Panc1 (cell line): ENCODE results near the gene RNF145. TPM values are rescaled to one million over a fixed set of nuclear protein-coding genes. Genes with fewer than 3 reads are reported as not detected.

ENCODE experiments used
- ATAC-seq: fragments of 200-7000 bp; cut with Tn5 transposase; 2 replicates; pipeline ENCODE4 v1.9.1; 2020; ENCODE audit warnings: mild to moderate bottlenecking, moderate library complexity
- BruUV-seq: library from RNA; stranded (reverse); fragments of 400-500 nt; replicated peaks from 2 replicates; lab custom pipeline; 2021; lab: Mats Ljungman, UMichigan
- CTCF ChIA-PET: fragments of 300-600 bp; sonication (Branson Sonifier 250); formaldehyde crosslinking; loops from one replicate; lab custom pipeline; 2022; ENCODE audit warnings: antibody characterized with exemption; lab: Charles Lee
- POLR2A ChIA-PET: fragments of 300-600 bp; sonication (Branson Sonifier 250); formaldehyde crosslinking; loops from one replicate; lab custom pipeline; 2022; ENCODE audit warnings: antibody characterized with exemption; lab: Charles Lee
- DNase-seq: peaks from one replicate; pipeline ENCODE4 v3.0.0-alpha.2; 2010; ENCODE audit warnings: low read depth, low spot score
- H3K27ac ChIP-seq: 2 replicates; pipeline ENCODE4 v1.5.1; 2011; ENCODE audit warnings: mild to moderate bottlenecking, low read length, inconsistent platforms
- H3K27me3 ChIP-seq: fragments of 200-500 bp; sonication (Bioruptor generic); 2 replicates; pipeline ENCODE4 v1.6.0; 2014; ENCODE audit warnings: low read length, inconsistent platforms; ENCODE audit not compliant: control insufficient read depth, insufficient read depth
- H3K36me3 ChIP-seq: fragments of 200-500 bp; sonication (Bioruptor generic); 2 replicates; pipeline ENCODE4 v1.5.1; 2014; ENCODE audit warnings: inconsistent platforms, mild to moderate bottlenecking, low read length, moderate library complexity; ENCODE audit not compliant: control insufficient read depth, insufficient read depth
- H3K4me1 ChIP-seq: 2 replicates; pipeline ENCODE4 v1.5.1; 2011; ENCODE audit warnings: inconsistent platforms, mild to moderate bottlenecking, low read length, moderate library complexity; ENCODE audit not compliant: control insufficient read depth, insufficient read depth
- H3K4me3 ChIP-seq, 2 experiments: 2 replicates each; pipeline ENCODE4 v1.5.1; 2011 to 2012; ENCODE audit warnings: low read depth in 2 of 2, low read length in 2 of 2, mild to moderate bottlenecking in 2 of 2, inconsistent platforms in 1 of 2, moderate library complexity in 1 of 2
- H3K9me3 ChIP-seq: fragments of 200-500 bp; sonication (Bioruptor generic); 2 replicates; pipeline ENCODE4 v1.5.1; 2014; ENCODE audit warnings: low read depth, mild to moderate bottlenecking, inconsistent platforms, low read length, moderate library complexity; ENCODE audit not compliant: control insufficient read depth, insufficient read depth
- CTCF ChIP-seq: fragments of 450-650 bp; IDR thresholded peaks from 2 replicates; pipeline ENCODE4 v1.5.1; 2017; ENCODE audit warnings: mild to moderate bottlenecking
- POLR2AphosphoS5 ChIP-seq: IDR thresholded peaks from 2 replicates; pipeline ENCODE4 v1.6.1; 2012; ENCODE audit warnings: mild to moderate bottlenecking, low read depth, low read length, moderate library complexity
- REST ChIP-seq, 2 experiments: IDR thresholded peaks; 2 replicates each; pipeline ENCODE4 v1.6.1; 2011 to 2012; ENCODE audit warnings: low read depth in 2 of 2, control low read depth in 1 of 2, low read length in 1 of 2, mild to moderate bottlenecking in 1 of 2, moderate library complexity in 1 of 2; ENCODE audit not compliant: insufficient read depth in 1 of 2
- SIN3A ChIP-seq: IDR thresholded peaks from 2 replicates; pipeline ENCODE4 v1.6.1; 2012; ENCODE audit warnings: low read depth, mild to moderate bottlenecking, low read length, moderate library complexity, borderline replicate concordance; ENCODE audit not compliant: insufficient read depth
- TCF7L2 ChIP-seq: IDR thresholded peaks from 2 replicates; pipeline ENCODE4 v1.6.1; 2011; ENCODE audit warnings: mild to moderate bottlenecking, low read depth, low read length, inconsistent platforms
- in situ Hi-C: cut with HindIII; loops from 2 replicates; pipeline ENCODE4 v1.10.0; 2016; ENCODE audit warnings: low sequenced_read_pairs, low pct_unique_long_range_greater_than_20kb
- intact Hi-C: fragments of 100-400 bp; cut with micrococcal nuclease; formaldehyde crosslinking; loops from one replicate; pipeline ENCODE4 v1.10.0; 2022; ENCODE audit not compliant: unreplicated experiment
- total RNA-seq: library from RNA; stranded (reverse); gene quantifications from one replicate; pipeline ENCODE4 v1.2.1, GENCODE V29; 2021; ENCODE audit not compliant: unreplicated experiment

Gene RNF145
- total RNA-seq, 1 experiment from 2014 or later = 81.8 TPM

DNA sequence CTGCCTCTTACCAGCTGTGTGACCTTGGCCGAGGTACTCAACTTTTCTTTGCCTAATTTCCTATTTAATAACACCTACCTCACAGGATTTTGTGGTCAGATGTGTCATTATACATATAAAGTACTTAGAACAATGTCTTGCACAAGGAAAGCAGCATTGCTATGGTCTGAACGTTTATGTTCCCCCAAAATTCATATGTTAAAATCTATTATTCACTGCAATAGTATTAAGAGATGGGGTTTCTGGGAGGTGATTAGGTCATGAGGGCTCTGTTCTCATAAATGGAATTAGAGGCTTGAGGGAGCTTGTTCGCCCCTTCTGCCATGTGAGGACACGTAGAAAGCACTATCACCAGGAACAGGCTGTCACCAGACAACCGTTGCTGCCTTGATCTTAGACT lies 10.9 kb upstream of the RNF145 start:
- Histone ChIP-seq H3K36me3 (no peaks in the 10 kb centered on the region), H3K4me1 (no peaks in the 10 kb centered on the region), H3K4me3 (no peak overlapping the region), H3K27ac (no peak overlapping the region), H3K9me3 (no peaks in the 10 kb centered on the region), H3K27me3 (no peaks in the 10 kb centered on the region)
- no peak for ATAC-seq
- ChIA-PET POLR2A (no interaction called here), CTCF (interaction anchor here (0.5 kb wide), 1 partner anchor 39 kb away, joined by 4 read pairs; no protein-coding TSS in a partner anchor)
- TF ChIP-seq REST (IDR thresholded peaks at IDR 0.05; ENCODE audit: insufficient read depth in 1 of 2, low read depth in 2 of 2, low read length in 1 of 2) (no peak), TCF7L2 (no peak)
- BruUV-seq = no TSS peak
- in situ Hi-C loops (no loop called here), intact Hi-C loops (no loop called here)
- DNase-seq = no peak

- no peaks in the 10 kb centered on the region for H3K27me3 ChIP-seq
- BruUV-seq = no TSS peak
- TF ChIP-seq CTCF (no peak), SIN3A (no peak), TCF7L2 (no peak), REST (IDR thresholded peaks at IDR 0.05; ENCODE audit: insufficient read depth in 1 of 2, low read depth in 2 of 2, low read length in 1 of 2) (no peak), POLR2AphosphoS5 (no peak)
- DNase-seq (no peak), ATAC-seq (no peak)
- H3K27ac ChIP-seq = peak overlapping the region; percentile 12; the same call in 1 of the 2 replicates
- no peaks in the 10 kb centered on the region for H3K4me1 ChIP-seq
- intact Hi-C loops = no loop called here
- no peak overlapping the region for H3K4me3 ChIP-seq
- no peaks in the 10 kb centered on the region for H3K9me3 ChIP-seq
- CTCF ChIA-PET = no interaction called here
- no peaks in the 10 kb centered on the region for H3K36me3 ChIP-seq
- in situ Hi-C loops = no loop called here
- POLR2A ChIA-PET = no interaction called here
Measured at GRCh38 chr5:159218595-159219023, 9.3 kb upstream of the RNF145 start.
